ENCODE results near the gene B4GALT6. TPM values are rescaled to one million over a fixed set of nuclear protein-coding genes. Genes with fewer than 3 reads are reported as not detected.

The B4GALT6 gene
- total RNA-seq, 1 experiment from 2014 or later = 1.4 TPM

DNA sequence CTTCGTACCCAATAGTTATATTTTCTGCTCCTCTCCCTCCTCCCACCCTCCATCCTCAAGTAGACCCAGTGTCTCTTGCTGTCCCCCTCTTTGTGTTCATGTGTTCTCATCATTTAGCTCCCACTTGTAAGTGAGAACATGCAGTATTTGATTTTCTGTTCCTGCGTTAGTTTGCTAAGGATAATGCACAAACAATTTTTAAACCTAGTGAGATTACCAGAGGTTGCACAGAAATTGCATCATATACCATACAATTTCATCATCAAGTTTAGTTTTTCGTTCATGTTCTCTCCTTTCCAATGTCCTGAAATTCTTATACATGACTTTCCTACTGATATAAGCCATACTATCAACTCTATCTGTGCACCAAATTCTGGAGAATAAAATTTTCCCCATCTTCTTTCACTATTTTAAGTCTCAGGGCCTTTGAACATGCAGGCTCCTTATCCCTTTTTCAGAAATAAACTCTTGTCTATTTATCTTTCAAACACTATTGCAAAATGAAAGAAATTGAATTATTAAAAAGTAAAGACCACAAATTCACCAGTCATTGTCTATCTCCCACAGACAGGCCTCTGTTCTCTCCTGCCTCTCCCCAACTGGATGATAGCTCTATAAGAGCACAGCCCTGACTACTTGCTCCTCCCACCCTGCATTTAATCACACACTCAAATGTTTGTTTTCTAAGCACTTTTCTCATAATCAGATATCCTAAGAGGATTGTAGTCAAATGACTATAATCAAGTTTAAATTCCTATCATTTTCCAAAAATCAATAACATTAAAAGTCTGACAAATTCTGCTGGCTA lies 27.2 kb upstream of the B4GALT6 start:
- CTCF ChIA-PET = interaction anchor here (0.5 kb wide), 1 partner anchor 232 kb away, joined by 3 read pairs; the partner anchor contains the start of gene TRAPPC8
- ATAC-seq = no peak

DNA sequence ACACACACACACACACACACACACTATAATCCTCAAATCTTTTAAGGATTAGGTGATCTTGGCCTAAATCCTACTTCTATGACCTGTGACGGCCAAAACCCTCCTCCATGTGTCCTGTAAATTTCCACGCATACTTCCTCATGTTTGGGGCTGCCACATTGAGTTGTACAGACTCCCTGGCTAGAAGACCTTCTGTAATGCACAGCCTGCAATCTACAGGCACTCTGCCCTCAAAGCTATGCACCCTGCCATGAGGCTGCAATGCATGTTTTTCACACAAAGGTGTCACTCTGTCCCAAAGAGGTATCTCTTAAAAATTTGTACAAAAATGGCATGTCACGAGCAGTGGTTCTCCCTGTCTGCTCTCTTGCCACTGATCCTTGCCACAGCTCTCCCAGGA lies 26.4 kb upstream of the B4GALT6 start:
- Histone ChIP-seq H3K4me2 (ENCODE audit: low read length) (no peak overlapping the region), H3K27ac (ENCODE audit: low read length) (no peak overlapping the region), H3K9me2 (replicated peaks; ENCODE audit: low read length) (no peaks in the 10 kb centered on the region), H3K9ac (ENCODE audit: low read length) (no peak overlapping the region), H3K36me3 (ENCODE audit: low read depth, low read length) (no peaks in the 10 kb centered on the region), H3F3A (ENCODE audit: low read length, unreplicated experiment) (no peaks in the 10 kb centered on the region), H3K27me3 (ENCODE audit: low read length) (no peaks in the 10 kb centered on the region), H3K79me2 (ENCODE audit: low read length) (no peaks in the 10 kb centered on the region), H3K9me3 (ENCODE audit: low read length) (no peaks in the 10 kb centered on the region), H3K4me1 (ENCODE audit: insufficient read depth, low read length) (no peaks in the 10 kb centered on the region), H3K4me3 (ENCODE audit: low read length) (no peak overlapping the region), H2AFZ (ENCODE audit: low read length) (no peak overlapping the region), H4K20me1 (ENCODE audit: low read length) (no peaks in the 10 kb centered on the region)
- no peak for TF ChIP-seq EZH2phosphoT487 (IDR thresholded peaks at IDR 0.05; ENCODE audit: borderline replicate concordance, low read length)
- TF ChIP-seq, protein P1, sequence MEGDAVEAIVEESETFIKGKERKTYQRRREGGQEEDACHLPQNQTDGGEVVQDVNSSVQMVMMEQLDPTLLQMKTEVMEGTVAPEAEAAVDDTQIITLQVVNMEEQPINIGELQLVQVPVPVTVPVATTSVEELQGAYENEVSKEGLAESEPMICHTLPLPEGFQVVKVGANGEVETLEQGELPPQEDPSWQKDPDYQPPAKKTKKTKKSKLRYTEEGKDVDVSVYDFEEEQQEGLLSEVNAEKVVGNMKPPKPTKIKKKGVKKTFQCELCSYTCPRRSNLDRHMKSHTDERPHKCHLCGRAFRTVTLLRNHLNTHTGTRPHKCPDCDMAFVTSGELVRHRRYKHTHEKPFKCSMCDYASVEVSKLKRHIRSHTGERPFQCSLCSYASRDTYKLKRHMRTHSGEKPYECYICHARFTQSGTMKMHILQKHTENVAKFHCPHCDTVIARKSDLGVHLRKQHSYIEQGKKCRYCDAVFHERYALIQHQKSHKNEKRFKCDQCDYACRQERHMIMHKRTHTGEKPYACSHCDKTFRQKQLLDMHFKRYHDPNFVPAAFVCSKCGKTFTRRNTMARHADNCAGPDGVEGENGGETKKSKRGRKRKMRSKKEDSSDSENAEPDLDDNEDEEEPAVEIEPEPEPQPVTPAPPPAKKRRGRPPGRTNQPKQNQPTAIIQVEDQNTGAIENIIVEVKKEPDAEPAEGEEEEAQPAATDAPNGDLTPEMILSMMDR (conservative IDR thresholded peaks at IDR 0.05; ENCODE audit: low read depth, low read length) = no peak
- TF ChIP-seq EZH2 (IDR thresholded peaks at IDR 0.05; ENCODE audit: low read length, unreplicated experiment) = no peak
- intact Hi-C loops (cut with micrococcal nuclease) = no loop called here
- DNase-seq (no peak), ATAC-seq (no peak; the same call in 1 of the 2 replicates)
- POLR2A ChIA-PET (ENCODE audit: unreplicated experiment) = no interaction called here
- no TSS peak for BruUV-seq (replicated peaks)
- CTCF ChIA-PET = no interaction called here

More for the DNA sequence above, 27.2 kb upstream of the B4GALT6 start:
- POLR2A ChIA-PET (ENCODE audit: unreplicated experiment) = no interaction called here
- DNase-seq = no peak
- Histone ChIP-seq H3K9me3 (ENCODE audit: low read length) (no peaks in the 10 kb centered on the region), H4K20me1 (ENCODE audit: low read length) (no peaks in the 10 kb centered on the region), H3K9me2 (replicated peaks; ENCODE audit: low read length) (no peaks in the 10 kb centered on the region), H3K27me3 (ENCODE audit: low read length) (no peaks in the 10 kb centered on the region), H2AFZ (ENCODE audit: low read length) (no peak overlapping the region), H3K79me2 (ENCODE audit: low read length) (no peaks in the 10 kb centered on the region), H3K4me2 (ENCODE audit: low read length) (no peak overlapping the region), H3K9ac (ENCODE audit: low read length) (no peak overlapping the region), H3K4me3 (ENCODE audit: low read length) (no peak overlapping the region), H3K27ac (ENCODE audit: low read length) (no peak overlapping the region), H3K36me3 (ENCODE audit: low read depth, low read length) (no peaks in the 10 kb centered on the region), H3F3A (ENCODE audit: low read length, unreplicated experiment) (no peaks in the 10 kb centered on the region), H3K4me1 (ENCODE audit: insufficient read depth, low read length) (no peaks in the 10 kb centered on the region)
- no peak for TF ChIP-seq EZH2phosphoT487 (IDR thresholded peaks at IDR 0.05; ENCODE audit: borderline replicate concordance, low read length)
- no peak for TF ChIP-seq EZH2 (IDR thresholded peaks at IDR 0.05; ENCODE audit: low read length, unreplicated experiment)
- TF ChIP-seq, protein P1 (conservative IDR thresholded peaks at IDR 0.05; ENCODE audit: low read depth, low read length) = no peak
- intact Hi-C loops (cut with micrococcal nuclease) = no loop called here
- no TSS peak for BruUV-seq (replicated peaks)

DNA sequence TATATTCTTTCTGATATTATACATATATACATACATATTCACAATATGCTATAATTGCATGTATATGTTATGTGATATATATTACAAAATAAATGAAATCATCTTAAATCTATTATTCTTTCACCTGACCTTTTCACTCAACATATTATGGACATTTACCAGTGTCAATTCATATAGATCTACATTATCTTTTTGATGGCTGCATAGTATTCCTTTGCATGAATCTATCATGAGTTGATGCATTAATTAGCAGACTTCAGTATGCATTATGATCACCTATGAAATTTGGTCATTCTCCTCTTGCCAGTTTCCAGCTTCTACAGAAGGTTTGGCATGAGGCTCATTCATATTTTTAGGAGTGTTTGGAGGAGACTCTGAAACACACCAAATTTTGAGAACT lies 23.4 kb upstream of the B4GALT6 start:
- no peaks in the 10 kb centered on the region for H4K20me1 ChIP-seq (ENCODE audit: low read length)
- ATAC-seq = no peak
- no peak overlapping the region for H3K9ac ChIP-seq (ENCODE audit: low read length)
- H3K36me3 ChIP-seq (ENCODE audit: low read depth, low read length) = no peaks in the 10 kb centered on the region
- H2AFZ ChIP-seq (ENCODE audit: low read length) = no peak overlapping the region
- no TSS peak for BruUV-seq (replicated peaks)
- DNase-seq = no peak
- intact Hi-C loops (cut with micrococcal nuclease) = no loop called here
- ChIA-PET CTCF (no interaction called here), POLR2A (ENCODE audit: unreplicated experiment) (no interaction called here)
- H3K4me2 ChIP-seq (ENCODE audit: low read length) = no peak overlapping the region
- no peak overlapping the region for H3K27ac ChIP-seq (ENCODE audit: low read length)
- no peaks in the 10 kb centered on the region for H3K9me3 ChIP-seq (ENCODE audit: low read length)
- H3F3A ChIP-seq (ENCODE audit: low read length, unreplicated experiment) = no peaks in the 10 kb centered on the region
- H3K79me2 ChIP-seq (ENCODE audit: low read length) = no peaks in the 10 kb centered on the region
- H3K4me3 ChIP-seq (ENCODE audit: low read length) = no peak overlapping the region
- no peaks in the 10 kb centered on the region for H3K27me3 ChIP-seq (ENCODE audit: low read length)
- no peak for TF ChIP-seq EZH2 (IDR thresholded peaks at IDR 0.05; ENCODE audit: low read length, unreplicated experiment)
- no peak for TF ChIP-seq EZH2phosphoT487 (IDR thresholded peaks at IDR 0.05; ENCODE audit: borderline replicate concordance, low read length)
- TF ChIP-seq, protein P1 (conservative IDR thresholded peaks at IDR 0.05; ENCODE audit: low read depth, low read length) = no peak
- no peaks in the 10 kb centered on the region for H3K9me2 ChIP-seq (replicated peaks; ENCODE audit: low read length)
- H3K4me1 ChIP-seq (ENCODE audit: insufficient read depth, low read length) = no peaks in the 10 kb centered on the region

Measured in PC-3 (cell line).